HG02571 (cell line): ENCODE results near the gene SYF2.
"Not testable (repeated sequence)": the region's sequence is repeated elsewhere in the genome, so short reads cannot be mapped to it uniquely, and the experiment has no call there.

Experiments used
- ATAC-seq: cut with Tn5 transposase; IDR thresholded peaks from one replicate; pipeline ENCODE4 v1.9.1; 2021; ENCODE audit warnings: mild to moderate bottlenecking, moderate library complexity; ENCODE audit not compliant: unreplicated experiment

The SYF2 gene

DNA sequence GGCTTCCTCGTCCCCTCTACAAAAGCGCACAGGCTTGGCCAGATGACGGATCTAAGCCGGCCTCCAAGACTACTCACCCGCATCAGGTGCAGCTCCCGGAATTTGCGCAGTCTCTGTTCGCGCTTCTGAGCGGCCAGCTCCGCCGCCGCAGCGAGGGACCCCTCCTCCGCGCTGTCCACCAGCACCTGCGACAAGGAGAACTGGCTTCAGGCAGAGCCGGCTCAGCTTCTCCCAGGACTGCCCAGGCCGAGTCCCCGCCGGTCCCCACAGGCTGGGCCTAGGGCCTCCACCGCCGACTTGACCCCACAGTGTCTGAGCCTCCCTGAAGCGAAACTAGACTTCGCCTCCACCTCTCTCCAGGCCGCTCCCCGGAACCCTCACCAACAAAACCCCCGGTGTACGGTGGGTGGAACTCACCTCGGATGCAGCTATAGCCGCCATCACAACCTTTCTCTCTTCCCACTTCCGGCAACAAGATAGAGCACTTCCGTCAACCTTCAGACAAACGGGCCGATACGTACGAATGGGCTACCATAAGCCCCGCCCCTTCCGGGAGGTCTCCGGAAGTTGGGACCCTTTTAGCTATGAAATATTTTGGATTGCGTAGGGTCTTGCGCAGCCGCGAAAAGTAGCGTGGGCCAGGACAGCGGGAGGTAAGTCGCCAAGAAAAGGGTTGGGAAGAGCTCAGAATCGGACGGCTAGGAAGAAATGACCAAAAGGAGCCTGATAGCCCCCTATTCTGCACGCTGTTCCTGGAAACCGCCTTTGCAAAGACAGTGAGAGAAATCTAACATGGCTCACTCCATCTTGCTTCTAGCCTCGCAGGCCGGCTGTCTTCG lies at the start of gene SYF2:
Gene SYF2 (minus strand): TSS at position 476 of the 839 bp plus-strand sequence. CDS start 35 bp downstream, at position 441.
- ATAC-seq = peak; percentile 69

GRCh38 chr1:25279693-25280111 lies 47.4 kb upstream of the SYF2 start:
- ATAC-seq = not testable (repeated sequence)

DNA sequence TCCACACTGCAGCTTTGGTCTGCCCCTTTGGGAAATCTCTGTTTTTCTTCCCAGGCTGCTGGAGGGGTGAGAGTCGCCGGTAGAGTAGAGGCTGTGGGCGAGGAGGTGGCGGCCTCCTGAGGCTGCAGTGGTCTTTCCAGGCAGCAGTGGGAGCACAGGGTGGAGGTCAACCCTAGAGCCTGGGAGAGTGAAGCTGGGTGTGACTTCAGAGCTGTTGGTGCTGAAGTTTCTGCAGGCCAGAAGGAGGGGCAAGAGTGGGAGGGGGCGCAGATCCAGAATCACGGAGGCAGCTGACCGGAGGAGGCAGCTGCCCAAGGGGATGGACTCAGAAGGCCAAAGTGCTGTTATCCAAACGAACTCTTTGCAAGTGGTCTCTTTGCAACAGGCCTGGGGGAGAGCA lies 46.5 kb upstream of the SYF2 start:
- ATAC-seq = not testable (repeated sequence)

- ATAC-seq = not testable (repeated sequence)
These were observed 46.1 kb upstream of the SYF2 start for GRCh38 chr1:25278358-25278757.

DNA sequence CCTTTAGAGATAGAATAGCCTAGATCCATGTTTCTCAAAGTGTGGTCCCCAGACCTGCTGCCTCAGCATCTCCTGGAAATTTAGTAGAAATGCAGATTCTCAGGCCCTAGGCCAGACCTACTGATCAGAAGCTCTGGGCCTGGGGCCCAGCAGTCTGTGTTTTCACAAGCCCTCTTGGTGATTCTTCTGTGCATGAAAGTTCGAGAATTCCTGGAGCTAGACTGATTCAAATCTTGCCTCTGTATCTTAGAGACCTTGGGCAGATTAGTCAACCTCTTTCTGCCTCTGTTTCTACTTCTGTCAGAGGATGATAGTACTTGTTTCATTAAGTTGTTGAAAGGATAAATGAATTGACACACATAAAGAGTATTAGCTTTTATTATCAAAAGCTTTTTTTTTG lies 45.0 kb upstream of the SYF2 start:
- ATAC-seq = not testable (repeated sequence)

DNA sequence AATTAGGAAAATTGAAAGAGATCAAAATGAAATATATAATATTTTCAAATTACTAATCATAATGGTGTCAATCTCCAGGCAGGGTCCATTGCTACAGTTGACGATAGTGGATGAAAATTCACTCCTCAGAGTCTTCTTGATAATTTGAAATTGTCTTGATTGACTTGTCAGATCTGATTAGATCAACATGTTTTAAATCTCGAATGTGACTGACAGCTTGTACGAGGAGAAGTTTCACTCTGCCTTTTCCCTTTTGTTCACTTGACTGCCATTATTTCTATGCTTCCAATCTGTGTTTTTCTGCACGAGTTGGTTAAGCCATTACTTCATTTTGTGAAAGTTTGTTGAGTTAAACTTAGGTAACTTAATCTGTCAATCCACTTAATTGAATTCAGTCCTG lies 43.3 kb upstream of the SYF2 start:
- not testable (repeated sequence) for ATAC-seq

GRCh38 chr1:25272238-25272637 lies 39.9 kb upstream of the SYF2 start, which contains the start of gene RHD:
Gene RHD (plus strand): TSS chr1:25272509. CDS start chr1:25272548, 39 bp downstream.
- ATAC-seq = not testable (repeated sequence)

DNA sequence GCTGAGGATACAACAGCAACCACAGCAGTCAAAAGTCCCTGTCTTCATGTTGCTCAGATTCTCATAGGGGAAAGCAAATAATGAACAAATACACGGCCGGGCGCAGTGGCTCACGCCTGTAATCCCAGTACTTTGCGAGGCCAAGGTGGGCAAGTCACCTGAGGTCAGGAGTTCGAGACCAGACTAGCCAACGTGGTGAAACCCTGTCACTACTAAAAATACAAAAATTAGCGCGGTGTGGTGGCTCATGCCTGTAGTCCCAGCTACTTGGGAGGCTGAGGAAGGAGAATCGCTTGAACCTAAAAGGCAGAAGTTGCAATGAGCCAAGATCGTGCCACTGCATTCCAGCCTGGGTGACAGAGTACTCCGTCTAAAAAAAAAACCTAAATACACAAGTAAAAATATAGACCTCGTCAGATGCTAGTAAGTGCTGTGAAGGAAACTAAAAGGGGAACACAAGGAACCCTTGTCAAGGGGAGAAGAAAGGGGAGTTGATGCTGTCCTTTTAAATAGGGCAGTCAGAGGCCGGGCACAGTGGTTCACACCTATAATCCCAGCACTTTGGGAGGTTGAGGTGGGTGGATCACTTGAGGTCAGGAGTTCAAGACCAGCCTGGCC lies 36.0 kb upstream of the SYF2 start:
- not testable (repeated sequence) for ATAC-seq

DNA sequence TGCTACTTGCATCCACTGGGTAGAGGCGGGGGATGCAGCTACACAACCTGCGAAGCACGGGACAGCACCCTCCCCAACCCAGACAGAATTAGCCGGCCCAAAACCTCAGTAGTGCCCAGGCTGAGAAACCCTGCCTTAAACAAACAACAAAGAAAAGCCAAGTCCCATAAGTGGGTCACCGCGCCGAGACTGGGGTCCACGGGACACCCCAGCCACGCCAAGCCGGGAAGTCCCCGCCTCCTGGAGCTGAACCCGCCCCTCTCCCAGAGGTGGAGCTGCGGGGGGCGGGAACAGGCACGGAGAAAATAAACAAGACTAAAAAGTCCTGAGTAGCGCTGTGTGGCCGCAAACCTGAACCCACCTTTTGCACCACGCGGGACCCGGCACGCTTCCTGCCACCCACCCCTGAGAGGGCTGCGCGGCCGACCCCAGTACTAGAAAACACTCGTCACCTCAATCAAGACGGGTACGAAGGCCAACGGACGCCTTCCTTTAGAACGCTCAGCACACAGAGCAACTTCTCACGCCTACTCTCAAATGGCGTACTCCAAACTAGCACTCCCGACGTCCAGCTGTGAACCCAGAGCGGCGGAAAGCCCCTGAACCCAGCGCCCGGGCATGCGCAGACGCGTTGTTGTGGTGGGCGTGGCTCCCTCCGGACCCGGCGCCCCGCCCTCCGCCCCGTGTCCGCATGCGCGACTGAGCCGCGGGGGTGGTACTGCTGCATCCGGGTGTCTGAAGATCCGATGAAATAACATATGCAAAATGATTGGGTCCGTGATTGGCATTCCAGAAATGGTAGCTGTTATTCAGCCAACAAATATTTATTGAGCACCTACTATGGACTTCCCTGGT lies 35.2 kb upstream of the SYF2 start:
- peak; percentile 70 for ATAC-seq

DNA sequence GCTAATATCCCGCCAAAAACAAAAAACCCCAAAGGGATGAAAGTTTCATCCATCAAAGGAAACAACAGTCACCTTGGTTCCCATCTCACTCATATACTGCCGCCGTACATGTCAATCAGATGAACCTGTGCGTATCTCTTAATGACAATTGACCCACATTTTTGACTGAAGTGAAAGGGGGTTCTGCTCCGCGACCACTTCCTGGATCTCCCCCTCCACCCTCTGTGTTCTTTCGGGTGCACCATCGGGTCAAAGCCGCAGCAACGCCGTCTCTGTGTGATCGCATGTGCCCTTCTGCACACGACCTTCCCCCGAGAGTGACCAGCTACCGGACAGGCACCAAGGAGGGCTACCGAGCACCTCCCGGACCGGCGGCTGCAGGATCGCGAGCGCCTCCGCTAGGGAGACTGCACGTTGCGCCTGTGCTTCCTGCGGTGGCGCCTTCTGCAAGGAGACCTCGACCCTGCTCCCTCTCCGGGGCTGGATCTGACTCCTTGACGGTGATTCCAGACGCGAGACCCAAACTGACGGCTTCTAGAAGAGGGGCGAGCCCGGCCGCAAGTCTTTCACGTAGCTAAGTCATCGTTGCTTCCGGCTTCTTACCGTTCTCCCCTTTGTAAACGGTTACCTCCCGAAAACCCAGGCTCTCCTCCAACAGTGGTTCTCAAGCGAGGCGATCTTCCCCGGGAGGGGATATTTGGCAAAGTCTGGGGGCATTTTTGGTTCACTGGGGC lies 34.4 kb upstream of the SYF2 start:
- not testable (repeated sequence) for ATAC-seq

- ATAC-seq = not testable (repeated sequence)
These were observed 28.0 kb upstream of the SYF2 start for GRCh38 chr1:25260336-25260735.

- ATAC-seq = not testable (repeated sequence)
These were observed 27.5 kb upstream of the SYF2 start for GRCh38 chr1:25259813-25260212.

DNA sequence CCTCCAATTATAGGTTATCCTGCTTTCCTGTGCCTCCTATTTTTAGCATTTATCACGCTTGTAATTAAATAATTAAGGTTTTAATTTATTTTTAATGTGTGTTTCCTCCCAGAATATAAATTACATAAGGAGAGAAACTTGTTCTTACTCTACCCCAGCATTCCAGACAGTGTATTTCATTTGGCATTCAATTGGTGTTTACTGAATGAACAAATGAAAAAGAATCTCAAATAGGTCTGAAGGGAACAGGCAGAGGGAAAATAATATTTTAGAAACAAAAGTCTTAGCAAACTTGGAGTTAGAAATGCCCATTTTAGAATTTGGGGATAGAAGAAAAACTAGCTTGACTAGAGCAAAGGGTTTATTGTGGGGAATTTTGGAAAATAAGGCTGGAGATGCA lies 24.9 kb upstream of the SYF2 start:
- no peak for ATAC-seq

GRCh38 chr1:25256578-25256965 lies 24.3 kb upstream of the SYF2 start:
- no peak for ATAC-seq

DNA sequence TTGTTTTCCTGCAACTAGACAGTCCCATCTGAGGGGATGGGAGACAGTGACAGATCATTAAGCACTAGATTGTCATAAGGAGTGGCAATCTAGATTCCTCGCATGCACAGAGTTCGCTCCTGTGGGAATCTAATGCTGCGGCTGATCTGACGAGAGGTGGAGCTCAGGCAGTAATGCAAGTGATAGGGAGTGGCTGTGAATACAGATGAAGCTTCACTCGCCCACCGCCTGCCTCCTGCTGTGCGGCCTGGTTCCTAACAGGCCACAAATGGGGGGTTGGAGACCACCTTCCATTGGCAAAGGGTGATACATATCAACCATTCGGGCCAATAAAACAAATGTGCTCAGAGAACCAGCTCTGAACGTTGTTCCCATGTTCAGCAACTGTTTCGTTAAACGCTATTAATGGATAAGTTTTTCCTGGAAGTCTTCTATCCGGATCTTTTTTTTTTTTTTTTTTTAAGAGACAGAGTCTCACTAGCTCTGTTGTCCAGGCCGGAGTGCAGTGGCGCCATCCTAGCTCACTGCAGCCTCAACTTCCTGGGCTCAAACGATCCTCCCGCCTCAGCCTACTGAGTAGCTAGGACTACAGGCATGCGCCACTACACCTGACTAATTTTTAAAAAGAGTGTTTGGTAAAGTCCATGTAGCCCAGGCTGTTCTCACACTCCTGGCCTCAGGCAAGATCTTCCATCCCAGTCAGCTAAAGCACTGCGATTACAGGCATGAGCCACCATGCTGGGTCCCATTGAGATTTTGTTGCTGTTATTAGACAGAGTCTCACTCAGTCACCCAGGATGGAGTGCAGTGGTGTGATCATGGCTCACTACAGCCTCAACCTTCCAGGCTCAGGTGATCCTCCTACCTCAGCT lies 23.6 kb upstream of the SYF2 start:
- ATAC-seq = no peak

DNA sequence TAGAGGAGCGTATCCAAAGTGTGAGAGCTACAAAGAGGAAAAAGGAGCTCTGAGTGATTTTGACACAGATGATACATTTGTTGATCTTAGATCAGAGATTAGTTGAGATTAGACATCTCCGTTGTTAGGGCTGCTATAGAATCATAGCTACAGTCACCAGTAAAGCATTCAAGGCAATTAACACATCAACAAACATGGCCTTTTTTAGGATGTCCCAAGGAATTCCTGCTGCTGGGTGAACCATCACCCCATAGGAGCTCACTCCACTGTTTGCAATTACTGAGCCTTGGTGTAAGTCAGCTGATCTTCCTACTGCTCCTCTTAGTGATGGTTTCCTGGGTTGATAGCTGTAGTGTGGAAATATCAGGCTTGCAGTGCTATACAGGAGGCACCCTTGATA lies 21.6 kb upstream of the SYF2 start:
- no peak for ATAC-seq

GRCh38 chr1:25247829-25248754 lies 15.8 kb upstream of the SYF2 start:
- ATAC-seq = peak; percentile 35

- peak; percentile 82 for ATAC-seq
These were observed 14.9 kb upstream of the SYF2 start, which contains the start of gene RSRP1 for GRCh38 chr1:25247024-25247828. Gene RSRP1 (minus strand): TSS chr1:25247454. CDS start chr1:25246963, 491 bp downstream.
